ENCODE data around the gene LAPTM4A.

The LAPTM4A gene

GRCh38 chr2:20008703-20009102 lies 42.7 kb downstream of the LAPTM4A start:
- no peaks in the 10 kb centered on the region for H3F3A ChIP-seq (ENCODE audit: insufficient read depth, low read length)
- H4K20me1 ChIP-seq (ENCODE audit: insufficient read depth, low read length): no peaks in the 10 kb centered on the region
- no peaks in the 10 kb centered on the region for H3K9me2 ChIP-seq (ENCODE audit: low read depth, low read length)
- no peaks in the 10 kb centered on the region for H3K4me1 ChIP-seq (ENCODE audit: insufficient read depth, low read length, severe bottlenecking)
- no peaks in the 10 kb centered on the region for H3K36me3 ChIP-seq (ENCODE audit: insufficient read depth, low read length)
- H3K9me3 ChIP-seq (ENCODE audit: low read length): no peaks in the 10 kb centered on the region
- H3K27ac ChIP-seq (ENCODE audit: low read depth, low read length, poor library complexity, severe bottlenecking): no peak overlapping the region
- TF ChIP-seq CTCF (IDR thresholded peaks at IDR 0.05; ENCODE audit: low read length): no peak
- no peak for TF ChIP-seq EZH2 (IDR thresholded peaks at IDR 0.05; ENCODE audit: borderline replicate concordance, low read length)
- no peak overlapping the region for H3K4me3 ChIP-seq (ENCODE audit: low read depth, low read length, poor library complexity, severe bottlenecking)
- peaks cover 3% of the 10 kb centered on the region; the same call in 1 of the 2 replicates for H3K27me3 ChIP-seq (ENCODE audit: insufficient read depth, low read length)
- H3K79me2 ChIP-seq (ENCODE audit: insufficient read depth, low read length): no peaks in the 10 kb centered on the region
- H3K4me2 ChIP-seq (ENCODE audit: low read length): no peak overlapping the region
- H2AFZ ChIP-seq (ENCODE audit: low read length): no peak overlapping the region
- no peak overlapping the region for H3K9ac ChIP-seq (ENCODE audit: low read length)

- no peak overlapping the region for H3K9ac ChIP-seq (ENCODE audit: low read length)
- no peaks in the 10 kb centered on the region for H3K9me2 ChIP-seq (ENCODE audit: low read depth, low read length)
- peaks cover 7% of the 10 kb centered on the region; the same call in 1 of the 2 replicates for H3K27me3 ChIP-seq (ENCODE audit: insufficient read depth, low read length)
- no peaks in the 10 kb centered on the region for H3F3A ChIP-seq (ENCODE audit: insufficient read depth, low read length)
- H3K9me3 ChIP-seq (ENCODE audit: low read length): no peaks in the 10 kb centered on the region
- H3K4me3 ChIP-seq (ENCODE audit: low read depth, low read length, poor library complexity, severe bottlenecking): no peak overlapping the region
- no peak for TF ChIP-seq CTCF (IDR thresholded peaks at IDR 0.05; ENCODE audit: low read length)
- TF ChIP-seq EZH2 (IDR thresholded peaks at IDR 0.05; ENCODE audit: borderline replicate concordance, low read length): no peak
- H3K4me1 ChIP-seq (ENCODE audit: insufficient read depth, low read length, severe bottlenecking): no peaks in the 10 kb centered on the region
- H3K4me2 ChIP-seq (ENCODE audit: low read length): no peak overlapping the region
- no peaks in the 10 kb centered on the region for H3K36me3 ChIP-seq (ENCODE audit: insufficient read depth, low read length)
- H4K20me1 ChIP-seq (ENCODE audit: insufficient read depth, low read length): no peaks in the 10 kb centered on the region
- no peaks in the 10 kb centered on the region for H3K79me2 ChIP-seq (ENCODE audit: insufficient read depth, low read length)
- no peak overlapping the region for H3K27ac ChIP-seq (ENCODE audit: low read depth, low read length, poor library complexity, severe bottlenecking)
- no peak overlapping the region for H2AFZ ChIP-seq (ENCODE audit: low read length)
These were observed 45.4 kb downstream of the LAPTM4A start for GRCh38 chr2:20005891-20006470.

GRCh38 chr2:20005067-20005627 lies 46.3 kb downstream of the LAPTM4A start:
- Histone ChIP-seq H3K4me1 (ENCODE audit: insufficient read depth, low read length, severe bottlenecking) (no peaks in the 10 kb centered on the region), H3K9ac (ENCODE audit: low read length) (no peak overlapping the region), H3K36me3 (ENCODE audit: insufficient read depth, low read length) (no peaks in the 10 kb centered on the region), H3K9me2 (ENCODE audit: low read depth, low read length) (no peaks in the 10 kb centered on the region), H3K27me3 (ENCODE audit: insufficient read depth, low read length) (peaks cover 7% of the 10 kb centered on the region; the same call in 1 of the 2 replicates), H3K4me2 (ENCODE audit: low read length) (no peak overlapping the region), H3F3A (ENCODE audit: insufficient read depth, low read length) (no peaks in the 10 kb centered on the region), H3K79me2 (ENCODE audit: insufficient read depth, low read length) (no peaks in the 10 kb centered on the region), H4K20me1 (ENCODE audit: insufficient read depth, low read length) (no peaks in the 10 kb centered on the region), H2AFZ (ENCODE audit: low read length) (no peak overlapping the region), H3K27ac (ENCODE audit: low read depth, low read length, poor library complexity, severe bottlenecking) (no peak overlapping the region), H3K4me3 (ENCODE audit: low read depth, low read length, poor library complexity, severe bottlenecking) (no peak overlapping the region), H3K9me3 (ENCODE audit: low read length) (no peaks in the 10 kb centered on the region)
- TF ChIP-seq EZH2 (IDR thresholded peaks at IDR 0.05; ENCODE audit: borderline replicate concordance, low read length) (no peak), CTCF (IDR thresholded peaks at IDR 0.05; ENCODE audit: low read length) (no peak)
